Islet precursor cell (in vitro differentiated cells): ENCODE results near the gene SFTPA2.
"Not testable (repeated sequence)": the region's sequence is repeated elsewhere in the genome, so short reads cannot be mapped to it uniquely, and the experiment has no call there.

Experiments used
- DNase-seq: peaks from one replicate; pipeline ENCODE4 v3.0.0-alpha.2; 2018

SFTPA2 gene

GRCh38 chr10:79560160-79560709 lies at the start of gene SFTPA2:
Gene SFTPA2 (minus strand): TSS chr10:79560407. CDS start chr10:79559483, 924 bp downstream.
- DNase-seq = no peak

DNA sequence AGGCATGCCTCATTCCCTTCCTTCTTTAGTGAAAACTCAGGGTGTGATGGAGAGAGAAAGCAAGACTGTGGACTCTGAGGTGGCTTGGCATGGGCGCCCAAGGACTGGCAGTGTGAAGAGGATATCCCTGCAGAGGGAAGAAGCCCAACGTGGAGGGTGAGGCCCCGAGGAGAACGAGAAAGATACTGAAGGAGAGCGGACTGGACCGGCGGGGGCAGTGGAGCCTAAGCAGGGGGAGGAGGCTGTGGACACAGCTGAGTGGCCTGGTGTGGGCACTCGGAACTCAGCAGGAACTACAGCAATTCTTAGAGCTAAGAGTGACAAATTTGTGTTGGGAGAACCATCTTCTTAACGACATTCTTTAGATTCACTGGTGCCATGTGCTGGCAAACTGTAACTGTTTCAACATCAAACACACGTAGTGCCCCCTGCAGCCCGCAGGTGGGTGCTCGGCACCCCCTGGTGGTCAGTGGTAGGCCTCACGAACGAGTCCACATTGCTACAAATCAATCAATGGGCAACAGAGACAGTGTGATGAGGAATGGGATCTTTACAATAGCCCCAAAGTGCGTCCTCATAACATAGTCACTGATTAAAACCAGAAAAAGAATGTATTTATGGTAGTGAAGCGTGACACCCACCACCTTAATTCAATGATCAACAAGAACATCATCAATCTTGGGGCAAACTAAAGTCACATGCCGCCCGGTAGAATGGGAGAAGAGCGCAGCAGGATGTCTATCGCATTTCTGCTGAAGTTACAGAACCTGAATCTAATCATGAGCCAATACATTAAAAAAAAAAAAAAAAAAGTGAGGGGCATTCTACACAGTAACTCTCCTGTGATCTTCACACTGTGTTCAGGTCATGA lies 48.5 kb upstream of the SFTPA2 start:
- DNase-seq = peak; percentile 77

- DNase-seq = no peak
Measured at GRCh38 chr10:79605308-79605707, 45.1 kb upstream of the SFTPA2 start.

DNA sequence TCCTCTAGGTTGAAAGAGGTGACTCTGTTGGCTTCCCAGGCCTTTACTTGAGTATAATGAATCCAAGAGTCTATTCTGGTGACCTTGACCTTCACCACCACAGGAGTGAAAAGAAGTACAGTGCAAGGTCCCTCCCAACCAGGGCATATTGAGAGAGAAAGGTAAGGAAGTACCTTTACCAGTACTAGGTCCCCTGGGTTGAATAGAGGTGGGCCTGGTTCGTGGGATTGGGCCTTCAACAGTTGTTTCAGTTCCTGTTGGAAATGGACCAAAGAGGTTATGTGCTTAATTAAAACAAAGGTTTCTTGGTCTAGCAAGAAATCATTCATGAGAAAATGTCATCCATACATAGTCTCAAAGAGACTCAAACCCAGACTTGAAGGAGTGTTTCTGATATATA lies 44.1 kb upstream of the SFTPA2 start:
- no peak for DNase-seq

- no peak for DNase-seq
Measured at GRCh38 chr10:79602953-79603352, 42.7 kb upstream of the SFTPA2 start.

- no peak for DNase-seq
Measured at GRCh38 chr10:79601939-79602338, 41.7 kb upstream of the SFTPA2 start.

DNA sequence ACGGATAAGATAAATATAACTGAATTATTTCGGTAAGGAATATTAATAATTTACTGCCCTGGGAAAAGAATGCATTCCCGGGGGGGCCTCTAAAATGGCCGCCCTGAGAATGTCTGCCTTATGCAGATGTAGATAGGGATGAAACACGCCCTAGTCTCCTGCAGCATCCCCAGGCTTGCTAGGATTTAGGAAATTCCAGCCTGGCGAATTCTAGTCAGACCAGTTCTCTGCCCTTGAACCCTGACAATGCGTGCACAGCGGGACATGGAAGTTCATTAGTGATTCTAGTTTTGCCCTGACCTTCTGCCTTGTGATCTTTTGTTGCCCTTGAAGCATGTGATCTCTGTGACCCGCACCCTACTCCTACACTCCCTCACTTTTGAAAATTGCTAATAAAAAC lies 39.4 kb upstream of the SFTPA2 start:
- DNase-seq = not testable (repeated sequence)

DNA sequence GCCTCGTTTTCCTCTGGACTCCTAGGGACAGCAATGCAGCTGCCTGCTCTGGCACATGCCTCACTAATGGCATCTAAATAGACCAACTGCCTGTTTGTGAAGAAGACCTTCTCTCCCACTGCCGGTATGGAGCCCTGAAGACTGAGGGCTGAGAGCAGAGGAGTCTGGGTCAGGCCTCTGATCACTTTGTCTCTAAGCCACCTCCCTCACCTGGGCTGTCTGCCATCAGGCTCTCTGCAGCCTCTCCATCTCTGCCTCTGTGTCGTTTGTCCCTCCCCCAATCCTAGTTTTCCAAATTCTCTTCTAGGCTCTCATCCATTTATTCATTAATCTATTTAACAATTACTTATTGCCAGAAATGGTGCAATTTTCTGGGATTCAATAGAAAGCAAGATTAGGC lies 35.3 kb upstream of the SFTPA2 start:
- no peak for DNase-seq

GRCh38 chr10:79594565-79594964 lies 34.4 kb upstream of the SFTPA2 start:
- DNase-seq = not testable (repeated sequence)

DNA sequence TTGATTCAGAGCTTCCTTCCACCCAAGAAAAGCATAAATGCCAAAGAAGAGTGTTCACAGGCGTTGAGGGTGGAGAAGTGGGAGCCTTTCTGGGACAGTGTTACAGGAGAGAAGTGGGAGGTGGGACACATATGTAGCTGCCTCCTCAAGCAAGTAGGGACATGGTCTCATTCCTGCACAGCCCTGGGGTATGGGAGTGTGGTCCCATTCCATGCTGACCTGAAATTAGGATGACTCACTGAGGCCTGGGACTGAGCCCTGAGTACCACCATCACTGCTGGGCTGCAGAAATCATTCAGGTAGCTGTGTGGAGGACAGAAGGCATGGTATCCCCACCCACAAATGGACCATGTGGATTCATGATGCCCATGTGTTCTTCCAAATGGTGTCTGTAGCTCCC lies 33.2 kb upstream of the SFTPA2 start:
- DNase-seq = no peak

DNA sequence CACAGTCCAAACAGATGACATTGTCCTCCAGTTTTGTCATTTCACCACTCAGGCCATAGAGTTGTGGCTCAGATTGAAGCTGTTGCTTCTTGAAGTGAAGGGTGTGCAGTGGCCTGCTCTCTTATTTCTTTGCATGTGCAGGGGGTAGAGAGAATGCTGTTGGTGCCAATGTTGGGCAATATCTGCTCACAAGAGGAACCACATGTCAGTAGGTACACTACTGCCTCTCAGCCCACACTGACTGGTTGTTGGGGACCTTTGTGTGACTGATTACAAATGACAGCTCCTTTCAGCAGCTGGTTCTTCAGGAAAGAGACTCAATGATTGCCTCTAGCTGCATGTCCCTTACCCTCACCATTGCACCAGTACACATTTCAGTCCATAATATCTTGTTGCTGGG lies 28.6 kb upstream of the SFTPA2 start:
- DNase-seq = no peak

DNA sequence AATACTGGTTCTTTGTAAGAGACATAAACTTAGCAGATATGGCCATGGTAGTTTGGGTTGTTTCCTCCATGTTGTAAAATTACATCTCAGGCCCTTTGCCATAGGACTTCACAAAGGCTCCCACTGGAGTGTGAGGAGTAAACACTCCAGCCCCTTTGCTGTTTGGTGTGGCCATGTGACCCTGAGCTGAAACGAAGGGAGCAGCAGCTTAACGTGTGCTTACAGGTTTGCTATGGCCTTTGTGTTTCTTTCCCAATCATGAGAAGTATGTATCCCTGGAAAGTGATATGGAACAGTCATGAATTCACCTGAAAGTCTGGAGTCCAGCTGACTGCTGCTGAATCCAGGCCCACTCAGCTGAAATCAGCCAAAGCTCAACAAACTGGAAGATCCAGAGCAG lies 26.7 kb upstream of the SFTPA2 start:
- DNase-seq = no peak

- DNase-seq = no peak
Measured at GRCh38 chr10:79585870-79586527, 25.8 kb upstream of the SFTPA2 start.

DNA sequence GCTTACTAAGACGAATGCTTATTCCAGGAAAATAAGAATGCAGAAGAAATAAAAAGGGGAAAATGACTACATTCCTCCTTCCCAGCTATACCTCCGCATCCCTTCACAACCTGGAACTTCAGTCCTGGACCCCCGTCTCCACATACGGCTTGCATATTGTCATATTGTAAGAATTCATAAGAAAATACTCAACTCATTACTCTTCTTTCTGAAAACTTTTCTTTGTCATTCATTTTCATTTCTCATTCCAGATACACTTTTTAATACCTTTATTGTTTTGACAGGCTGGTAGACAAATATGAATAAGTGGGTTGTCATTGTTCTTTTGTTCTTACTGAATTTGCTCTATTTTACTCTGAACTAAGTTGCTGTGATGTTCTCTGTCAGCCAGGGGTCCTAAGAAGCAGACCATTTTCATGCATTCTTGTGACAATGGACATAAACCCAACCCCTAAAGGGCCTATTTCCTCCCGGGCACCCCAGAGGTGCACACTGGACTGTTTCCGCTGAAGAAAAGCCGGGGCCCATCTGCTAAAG lies 23.3 kb upstream of the SFTPA2 start:
- no peak for DNase-seq

- DNase-seq = not testable (repeated sequence)
Measured at GRCh38 chr10:79582954-79583353, 22.7 kb upstream of the SFTPA2 start.

DNA sequence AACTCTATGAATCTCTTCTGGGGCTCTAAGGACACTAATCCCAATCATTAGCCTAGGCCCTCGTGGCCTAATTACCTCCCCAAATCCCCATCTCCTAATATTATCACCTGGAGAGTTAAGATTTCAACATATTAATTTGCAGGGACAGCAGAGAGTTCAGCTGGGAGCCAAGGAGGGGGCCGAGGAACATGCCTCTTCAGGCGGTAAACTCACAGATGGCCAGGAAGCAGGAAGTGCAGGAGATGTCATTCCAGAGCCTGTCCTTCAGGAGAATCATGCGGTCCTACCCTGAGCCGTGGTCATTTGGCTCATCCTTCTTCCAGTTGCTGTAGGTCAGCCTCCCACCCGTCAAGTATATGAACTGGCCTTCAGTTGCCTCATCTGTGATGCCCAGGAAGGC lies 21.9 kb upstream of the SFTPA2 start:
- DNase-seq = no peak

GRCh38 chr10:79581044-79581443 lies 20.8 kb upstream of the SFTPA2 start:
- no peak for DNase-seq

- no peak for DNase-seq
Measured at GRCh38 chr10:79579361-79579760, 19.2 kb upstream of the SFTPA2 start.

GRCh38 chr10:79570624-79571023 lies 10.4 kb upstream of the SFTPA2 start:
- DNase-seq = not testable (repeated sequence)

- no peak for DNase-seq
Measured at GRCh38 chr10:79563426-79563825, 3.2 kb upstream of the SFTPA2 start.

DNA sequence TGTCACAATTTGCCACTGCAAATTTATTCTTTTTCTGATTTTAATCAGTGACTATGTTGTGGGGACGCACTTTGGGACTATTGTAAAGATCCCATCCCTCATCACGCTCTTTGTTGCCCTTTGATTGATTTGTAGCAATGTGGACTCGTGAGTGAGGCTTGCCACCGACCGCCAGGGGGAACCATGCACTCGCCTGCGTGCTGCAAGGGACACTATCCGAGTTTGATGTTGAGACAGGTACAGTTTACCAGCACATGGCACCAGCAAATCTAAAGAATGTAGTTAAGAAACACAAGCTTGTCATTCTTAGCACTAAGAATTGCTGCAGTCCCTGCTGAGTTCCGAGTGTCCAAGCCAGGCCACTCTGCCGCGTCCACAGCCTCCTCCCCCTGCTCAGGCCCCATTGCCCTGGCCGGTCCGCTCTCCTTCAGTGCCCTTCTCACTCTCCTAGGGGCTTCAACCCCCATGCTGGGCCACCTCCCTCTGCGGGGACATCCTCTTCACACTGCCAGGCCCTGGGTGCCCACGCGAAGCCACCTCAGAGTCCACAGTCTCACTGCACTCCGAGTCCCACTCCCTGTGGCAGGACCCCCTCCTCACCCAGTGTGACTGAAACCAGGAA lies 2.0 kb upstream of the SFTPA2 start:
- DNase-seq = peak; percentile 86

GRCh38 chr10:79561257-79561656 lies 1.1 kb upstream of the SFTPA2 start:
- no peak for DNase-seq

GRCh38 chr10:79559726-79560125 lies 481 bp downstream of the SFTPA2 start:
- no peak for DNase-seq
